Measurements from ENCODE around the gene METTL24.

DNA sequence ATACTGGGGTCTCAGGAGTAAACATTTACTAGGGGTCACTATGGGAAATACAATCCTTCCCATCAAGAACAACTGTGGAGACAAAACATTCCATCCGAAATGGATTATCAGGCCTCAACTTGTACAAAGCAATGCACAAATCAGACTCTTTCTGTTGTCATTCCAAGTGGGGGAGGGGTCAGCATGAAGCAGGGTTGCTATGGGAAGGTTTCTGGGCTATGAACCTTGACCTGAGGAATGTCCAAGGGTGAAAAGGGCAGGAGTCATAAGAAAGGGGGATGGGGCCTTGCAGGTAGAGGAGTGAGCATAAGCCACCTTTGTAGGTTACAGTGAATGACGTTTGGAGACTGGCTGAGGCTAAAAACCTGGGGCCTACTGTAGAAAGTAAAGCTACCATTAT lies 3.1 kb downstream of the METTL24 start:
- TF ChIP-seq CTCF (IDR thresholded peaks at IDR 0.05) (no peak), EZH2 (IDR thresholded peaks at IDR 0.05) (no peak)
